GM18498 (cell line): ENCODE results near the gene ZBTB6.

Experiments
- ATAC-seq: cut with Tn5 transposase; IDR thresholded peaks from one replicate; pipeline ENCODE4 v1.9.1; 2021; ENCODE audit warnings: mild to moderate bottlenecking, moderate library complexity; ENCODE audit not compliant: unreplicated experiment

The ZBTB6 gene, protein sequence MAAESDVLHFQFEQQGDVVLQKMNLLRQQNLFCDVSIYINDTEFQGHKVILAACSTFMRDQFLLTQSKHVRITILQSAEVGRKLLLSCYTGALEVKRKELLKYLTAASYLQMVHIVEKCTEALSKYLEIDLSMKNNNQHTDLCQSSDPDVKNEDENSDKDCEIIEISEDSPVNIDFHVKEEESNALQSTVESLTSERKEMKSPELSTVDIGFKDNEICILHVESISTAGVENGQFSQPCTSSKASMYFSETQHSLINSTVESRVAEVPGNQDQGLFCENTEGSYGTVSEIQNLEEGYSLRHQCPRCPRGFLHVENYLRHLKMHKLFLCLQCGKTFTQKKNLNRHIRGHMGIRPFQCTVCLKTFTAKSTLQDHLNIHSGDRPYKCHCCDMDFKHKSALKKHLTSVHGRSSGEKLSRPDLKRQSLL

GRCh38 chr9:122912964-122913673, at the start of gene ZBTB6:
Gene ZBTB6, minus strand, starts transcription at chr9:122913323. Its CDS starts 1,251 bp downstream, at chr9:122912072.
- ATAC-seq: peak; percentile 99

DNA sequence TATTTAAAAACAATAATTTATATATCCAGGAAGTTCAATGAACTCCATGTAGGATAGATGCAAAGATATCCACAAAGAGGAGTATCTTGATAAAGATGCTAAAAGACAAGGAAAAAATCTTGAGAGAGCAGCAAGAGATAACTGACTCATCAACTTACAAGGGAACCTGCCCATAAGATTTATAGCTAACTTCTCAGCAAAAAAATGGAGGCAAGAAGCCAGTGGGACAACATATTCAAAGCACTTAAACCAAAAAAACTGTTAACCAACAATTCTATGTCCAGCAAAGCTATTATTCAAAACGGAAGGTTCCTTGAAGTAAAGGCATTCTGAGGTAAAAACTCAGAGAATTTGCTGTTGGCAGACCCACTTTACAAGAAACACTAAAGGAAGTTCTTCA, 48.0 kb upstream of the ZBTB6 start:
- ATAC-seq: no peak

- ATAC-seq: no peak
Observed at GRCh38 chr9:122955961-122956360, 42.8 kb upstream of the ZBTB6 start.

GRCh38 chr9:122954253-122954691, 41.1 kb upstream of the ZBTB6 start:
- no peak for ATAC-seq

GRCh38 chr9:122951056-122951455, 37.9 kb upstream of the ZBTB6 start:
- ATAC-seq: no peak

GRCh38 chr9:122950263-122950662, 37.1 kb upstream of the ZBTB6 start:
- no peak for ATAC-seq

- no peak for ATAC-seq
Observed at GRCh38 chr9:122949696-122950095, 36.6 kb upstream of the ZBTB6 start.

DNA sequence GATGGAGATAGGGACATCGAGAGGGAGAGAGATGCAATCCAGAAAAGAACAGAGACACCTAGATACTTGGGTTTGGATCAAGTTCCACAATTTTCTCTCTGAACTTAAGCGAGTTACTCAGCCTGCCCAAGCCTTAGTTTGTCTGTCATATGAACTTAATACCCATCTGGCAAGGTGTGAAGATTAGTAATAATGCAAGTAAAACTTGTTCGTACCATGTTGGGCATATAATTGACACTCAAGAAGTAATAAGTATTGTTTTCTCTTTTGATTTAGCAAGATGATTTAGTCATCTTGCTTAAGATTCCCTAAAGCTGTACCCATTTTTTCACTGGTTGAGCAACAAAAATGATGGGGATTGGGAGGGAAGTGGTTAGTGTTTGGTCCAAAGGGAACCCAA, 35.2 kb upstream of the ZBTB6 start:
- no peak for ATAC-seq

- ATAC-seq: no peak
Observed at GRCh38 chr9:122946461-122947005, 33.4 kb upstream of the ZBTB6 start.

DNA sequence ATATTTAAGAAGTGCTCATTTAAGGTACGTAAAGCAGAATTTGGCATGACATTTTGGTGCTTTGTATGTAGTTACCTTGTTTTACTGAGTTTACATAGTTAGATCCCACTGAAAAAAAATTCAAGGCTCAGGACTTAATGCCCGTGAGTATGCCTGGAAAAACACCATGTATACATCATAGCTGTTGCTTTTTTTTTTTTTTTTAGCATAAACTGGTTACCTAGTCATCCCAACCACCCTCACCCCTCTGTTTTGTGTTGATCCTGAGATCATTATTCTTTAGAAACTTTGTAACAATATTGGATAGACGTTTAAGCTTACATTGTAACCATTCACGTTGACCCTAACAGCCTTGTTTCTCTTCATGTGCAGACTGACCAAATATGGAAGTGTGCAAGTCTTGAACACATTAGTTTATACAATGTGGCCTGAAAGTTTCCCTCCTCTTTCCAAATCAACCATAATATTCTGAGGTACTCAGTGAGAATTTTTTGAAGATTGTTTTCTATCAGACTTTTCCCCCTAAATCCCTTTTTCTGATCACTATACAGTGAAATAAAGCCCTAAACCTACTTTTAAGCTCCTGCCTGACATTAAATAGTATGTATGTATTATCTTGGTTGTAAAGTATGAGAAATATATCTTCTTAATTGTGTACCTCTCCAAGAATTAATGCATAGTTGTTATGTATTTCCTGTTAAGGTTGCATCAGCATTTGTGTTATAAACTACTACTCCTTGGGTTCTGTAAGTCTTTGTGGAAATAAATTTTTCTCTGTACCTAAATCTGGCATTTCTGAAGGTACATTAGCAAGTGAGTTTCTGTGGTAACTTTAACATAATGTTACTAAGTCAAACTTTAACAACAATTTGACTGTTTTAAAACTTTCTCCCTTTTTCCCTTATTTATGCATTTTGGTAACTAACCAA, 32.1 kb upstream of the ZBTB6 start:
- no peak for ATAC-seq

DNA sequence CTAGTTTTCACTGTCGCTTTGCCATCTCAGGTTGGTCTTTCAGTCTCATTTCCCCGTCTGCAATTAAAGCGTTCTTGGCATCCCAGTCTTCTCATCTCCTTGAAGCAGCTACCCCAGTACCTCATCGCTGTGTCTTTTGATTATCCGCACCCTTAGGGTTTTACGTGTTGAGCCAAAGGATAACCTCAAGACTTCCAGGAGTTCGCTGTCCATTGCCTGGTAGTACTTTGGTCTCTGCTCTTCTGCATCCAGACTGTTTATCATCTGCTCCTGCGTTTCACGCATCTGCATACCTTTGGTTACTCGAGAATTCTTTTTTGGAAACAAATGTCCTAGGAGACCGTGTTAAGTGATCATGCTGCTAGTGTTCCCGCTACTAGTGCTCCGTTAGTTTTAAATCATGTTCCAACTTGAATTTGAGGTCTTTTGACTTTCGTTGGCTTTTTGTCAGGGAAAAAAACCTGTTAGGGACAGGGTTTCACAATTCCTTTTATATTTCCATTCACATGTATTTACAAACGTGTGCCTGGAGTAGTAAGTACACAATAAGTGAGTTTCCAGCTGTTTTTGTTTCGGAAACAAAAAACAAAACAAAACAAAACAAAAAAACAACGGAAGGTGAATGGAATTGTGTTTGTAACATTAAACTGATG, 28.6 kb upstream of the ZBTB6 start:
- peak; percentile 3 for ATAC-seq

- ATAC-seq: peak; percentile 98
Observed at GRCh38 chr9:122940749-122941581, 27.8 kb upstream of the ZBTB6 start, which contains the start of gene RABGAP1. Gene RABGAP1, plus strand, starts transcription at chr9:122941020. Its CDS starts 16,040 bp downstream, at chr9:122957060.

- no peak for ATAC-seq
Observed at GRCh38 chr9:122940454-122940748, 27.3 kb upstream of the ZBTB6 start.

DNA sequence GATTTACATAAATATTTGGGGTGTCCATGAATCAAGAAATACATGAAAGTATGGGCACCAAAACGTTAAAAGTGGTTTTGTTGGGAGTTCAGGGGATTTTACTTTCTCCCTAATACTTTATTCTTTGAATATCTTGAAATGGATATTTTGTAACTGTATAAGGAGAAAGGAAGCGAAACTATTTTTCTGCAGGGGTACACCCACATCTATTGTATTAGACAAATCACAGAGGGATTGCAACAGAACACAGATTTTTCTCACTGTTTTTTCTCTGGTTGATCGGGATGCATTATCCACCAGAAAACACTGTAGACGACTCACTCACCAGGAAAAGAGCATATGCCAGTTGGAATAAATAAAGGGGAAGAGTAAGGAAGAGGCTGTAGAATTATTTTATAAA, 26.5 kb upstream of the ZBTB6 start:
- no peak for ATAC-seq

DNA sequence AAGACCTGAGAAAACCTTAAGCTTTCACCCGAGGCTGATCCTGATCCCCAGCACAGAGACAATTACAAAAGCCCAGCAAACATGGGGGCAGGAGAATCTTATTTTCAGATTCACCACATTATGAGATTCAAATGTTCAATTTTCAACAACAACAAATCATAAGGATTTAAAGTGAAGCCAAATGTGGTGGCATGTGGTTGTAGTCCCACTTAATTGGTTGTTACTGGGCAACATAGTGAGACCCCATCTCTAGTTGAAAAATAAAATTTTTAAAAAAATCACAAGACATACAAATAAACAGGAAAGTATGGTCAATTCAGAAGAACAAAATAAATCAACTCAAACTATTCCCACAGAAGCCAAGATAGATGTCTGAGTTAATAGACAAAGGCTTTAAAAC, 23.8 kb upstream of the ZBTB6 start:
- ATAC-seq: no peak

- no peak for ATAC-seq
Observed at GRCh38 chr9:122936464-122936863, 23.3 kb upstream of the ZBTB6 start.

GRCh38 chr9:122931226-122932121, 18.4 kb upstream of the ZBTB6 start, which contains the start of gene ZBTB26:
Gene ZBTB26, minus strand, starts transcription at chr9:122931512. Its CDS starts 11,578 bp downstream, at chr9:122919934.
- ATAC-seq: peak; percentile 97

DNA sequence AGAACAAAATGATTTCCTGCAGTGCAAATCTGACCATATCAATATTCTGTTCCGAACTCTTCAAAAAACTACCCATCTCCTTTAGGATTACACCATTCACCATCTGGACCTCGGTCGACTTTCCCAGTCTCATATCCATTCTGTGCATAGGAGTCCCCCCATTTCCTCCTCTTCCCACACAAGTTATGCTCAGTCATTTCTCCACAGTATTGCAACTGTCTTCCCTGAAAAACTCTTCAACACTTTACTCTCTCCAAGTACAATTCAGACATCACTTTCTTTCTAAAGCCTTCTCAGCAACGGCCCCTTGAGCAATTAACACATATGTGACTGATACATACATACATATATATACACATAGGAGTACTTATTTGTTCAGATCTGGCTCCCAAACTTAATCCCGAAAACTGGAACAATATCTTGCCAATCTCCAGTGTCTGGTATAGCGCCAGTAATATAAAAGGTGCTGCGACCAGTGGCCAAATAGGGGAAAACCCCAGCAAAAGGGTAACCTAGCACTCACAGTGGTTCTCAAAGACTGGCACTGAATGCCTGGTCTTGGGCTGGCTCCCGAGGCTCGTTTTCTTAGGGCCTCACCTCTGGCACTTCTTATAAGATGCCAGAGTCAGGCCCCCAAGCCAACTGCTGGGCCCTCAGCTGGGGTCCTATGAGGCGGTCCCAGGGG, 17.6 kb upstream of the ZBTB6 start:
- ATAC-seq: no peak
